ENCODE data around the gene SOWAHC.
"Not testable (repeated sequence)": the region's sequence is repeated elsewhere in the genome, so short reads cannot be mapped to it uniquely, and the experiment has no call there.

DNA sequence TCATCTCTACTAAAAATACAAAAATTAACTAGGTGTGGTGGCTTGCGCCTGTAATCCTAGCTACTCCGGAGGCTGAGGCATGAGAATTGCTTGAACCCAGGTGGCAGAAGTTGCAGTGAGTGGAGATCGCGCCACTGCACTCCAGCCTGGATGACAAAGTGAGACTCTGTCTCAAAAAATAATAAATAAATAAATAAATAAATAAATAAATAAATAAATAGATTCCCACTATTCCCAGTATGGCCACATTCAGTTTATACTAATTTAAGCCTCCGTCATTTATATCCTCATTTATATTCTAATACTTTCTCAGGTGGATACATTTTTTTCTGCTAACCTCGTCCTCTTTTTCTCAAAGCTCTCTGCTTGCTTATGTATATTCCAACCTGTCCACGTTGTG lies 14.2 kb downstream of the SOWAHC start:
- TF ChIP-seq, protein P1, sequence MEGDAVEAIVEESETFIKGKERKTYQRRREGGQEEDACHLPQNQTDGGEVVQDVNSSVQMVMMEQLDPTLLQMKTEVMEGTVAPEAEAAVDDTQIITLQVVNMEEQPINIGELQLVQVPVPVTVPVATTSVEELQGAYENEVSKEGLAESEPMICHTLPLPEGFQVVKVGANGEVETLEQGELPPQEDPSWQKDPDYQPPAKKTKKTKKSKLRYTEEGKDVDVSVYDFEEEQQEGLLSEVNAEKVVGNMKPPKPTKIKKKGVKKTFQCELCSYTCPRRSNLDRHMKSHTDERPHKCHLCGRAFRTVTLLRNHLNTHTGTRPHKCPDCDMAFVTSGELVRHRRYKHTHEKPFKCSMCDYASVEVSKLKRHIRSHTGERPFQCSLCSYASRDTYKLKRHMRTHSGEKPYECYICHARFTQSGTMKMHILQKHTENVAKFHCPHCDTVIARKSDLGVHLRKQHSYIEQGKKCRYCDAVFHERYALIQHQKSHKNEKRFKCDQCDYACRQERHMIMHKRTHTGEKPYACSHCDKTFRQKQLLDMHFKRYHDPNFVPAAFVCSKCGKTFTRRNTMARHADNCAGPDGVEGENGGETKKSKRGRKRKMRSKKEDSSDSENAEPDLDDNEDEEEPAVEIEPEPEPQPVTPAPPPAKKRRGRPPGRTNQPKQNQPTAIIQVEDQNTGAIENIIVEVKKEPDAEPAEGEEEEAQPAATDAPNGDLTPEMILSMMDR (IDR thresholded peaks at IDR 0.05; ENCODE audit: low read depth, low read length), result not testable (repeated sequence)
- TF ChIP-seq POLR2A (IDR thresholded peaks at IDR 0.05; ENCODE audit: extremely low read depth, insufficient read length); MYC (IDR thresholded peaks at IDR 0.05; ENCODE audit: low read depth, low read length): not testable (repeated sequence)
- TF ChIP-seq, protein P2, sequence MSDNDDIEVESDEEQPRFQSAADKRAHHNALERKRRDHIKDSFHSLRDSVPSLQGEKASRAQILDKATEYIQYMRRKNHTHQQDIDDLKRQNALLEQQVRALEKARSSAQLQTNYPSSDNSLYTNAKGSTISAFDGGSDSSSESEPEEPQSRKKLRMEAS (IDR thresholded peaks at IDR 0.05; ENCODE audit: low read depth, low read length), result not testable (repeated sequence)

All from NB4 (cell line).